ENCODE results near the gene PRR23E. TPM values are rescaled to one million over a fixed set of nuclear protein-coding genes. Genes with fewer than 3 reads are reported as not detected.

PRR23E gene
- polyA plus RNA-seq, 1 of the 3 experiments (the other 2 are of a cell fraction): not detected

- 81% methylated on average over 4 of the region's 4 CpGs for WGBS (ENCODE audit: low lambda C conversion rate)
- peak; percentile 61 for DNase-seq
- POLR2A ChIA-PET: interaction anchor here (0.6 kb wide), 1 partner anchor 48 kb away, joined by 4 read pairs; no protein-coding TSS in a partner anchor
Observed at GRCh38 chr3:127221037-127221436, 28.1 kb downstream of the PRR23E start.

More at GRCh38 chr3:127221037-127221436, 28.1 kb downstream of the PRR23E start:
- H3K4me3 ChIP-seq (ENCODE audit: low read depth in 2 of 2, low read length in 1 of 2): no peak overlapping the region
- no peaks in the 10 kb centered on the region for H3K79me2 ChIP-seq (ENCODE audit: insufficient read depth)
- H3K9me3 ChIP-seq: 0 out of 2 replicates have a peak, but pooled peaks cover 4% of the 10 kb centered on the region
- no peak for TF ChIP-seq TEAD4 (IDR thresholded peaks at IDR 0.05; ENCODE audit: borderline replicate concordance, insufficient read depth)
- TF ChIP-seq MEF2A (IDR thresholded peaks at IDR 0.05; ENCODE audit: borderline replicate concordance, low read depth): no peak
- no peak for TF ChIP-seq RCOR1 (IDR thresholded peaks at IDR 0.05; ENCODE audit: low read length)
- no peak for TF ChIP-seq EZH2phosphoT487 (IDR thresholded peaks at IDR 0.05; ENCODE audit: borderline replicate concordance, low read depth)
- no peak for TF ChIP-seq MAX (IDR thresholded peaks at IDR 0.05; ENCODE audit: low read depth)
- TF ChIP-seq REST (IDR thresholded peaks at IDR 0.05; ENCODE audit: low read depth, low read length): no peak
- no peak for TF ChIP-seq MXI1 (IDR thresholded peaks at IDR 0.05; ENCODE audit: low read depth, low read length)
- TF ChIP-seq NFIC (IDR thresholded peaks at IDR 0.05; ENCODE audit: borderline replicate concordance): no peak
- no peak for TF ChIP-seq TAF1 (IDR thresholded peaks at IDR 0.05; ENCODE audit: borderline replicate concordance, low read depth, low read length)
- no peak for TF ChIP-seq YY1 (IDR thresholded peaks at IDR 0.05; ENCODE audit: low read depth)
- TF ChIP-seq GABPA (IDR thresholded peaks at IDR 0.05; ENCODE audit: low read depth): no peak
- no peak for TF ChIP-seq TCF12 (IDR thresholded peaks at IDR 0.05)
- TF ChIP-seq FOXM1 (IDR thresholded peaks at IDR 0.05; ENCODE audit: low read depth): no peak
- TF ChIP-seq FOSL2 (IDR thresholded peaks at IDR 0.05; ENCODE audit: borderline replicate concordance, low read depth): no peak
- TF ChIP-seq SMC3 (IDR thresholded peaks at IDR 0.05; ENCODE audit: low read depth, low read length): no peak
- no peak for TF ChIP-seq CHD2 (IDR thresholded peaks at IDR 0.05; ENCODE audit: low read length, partially characterized antibody)
- peaks cover 6% of the 10 kb centered on the region for H3F3A ChIP-seq (replicated peaks; ENCODE audit: insufficient read depth)
- H3K27me3 ChIP-seq (ENCODE audit: insufficient read depth): no peaks in the 10 kb centered on the region
- no peak overlapping the region for H3K27ac ChIP-seq (ENCODE audit: low read depth in 2 of 2, low read length in 1 of 2)
- no peak overlapping the region for H3K4me2 ChIP-seq
- CTCF ChIA-PET: interaction anchor here (0.8 to 1.9 kb wide), 5 partner anchors 9 to 234 kb away, joined by 3 to 5 read pairs (median 5); no protein-coding TSS in a partner anchor
- no peak overlapping the region for H3K9ac ChIP-seq
- H3K36me3 ChIP-seq (replicated peaks in 1 of 2; ENCODE audit: control insufficient read depth in 1 of 2, insufficient read depth in 2 of 2, low read length in 1 of 2): no peaks in the 10 kb centered on the region
- no peaks in the 10 kb centered on the region for H3K9me2 ChIP-seq
- H4K20me1 ChIP-seq (ENCODE audit: insufficient read depth): no peaks in the 10 kb centered on the region
- peak overlapping the region; percentile 37; the same call in 1 of the 2 replicates for H2AFZ ChIP-seq (ENCODE audit: low read depth)
- H3K4me1 ChIP-seq (ENCODE audit: control insufficient read depth in 1 of 2, insufficient read depth in 2 of 2, low read depth in 1 of 2, low read length in 1 of 2): peaks cover 17 to 23% of the 10 kb centered on the region in 2 experiments; a peak in 2 of 4 replicates

All from SK-N-SH (cell line).